ENCODE data around the gene SMYD1.

Gene SMYD1

GRCh38 chr2:88057437-88057844 lies 10.2 kb upstream of the SMYD1 start:
- DNase-seq: no peak

DNA sequence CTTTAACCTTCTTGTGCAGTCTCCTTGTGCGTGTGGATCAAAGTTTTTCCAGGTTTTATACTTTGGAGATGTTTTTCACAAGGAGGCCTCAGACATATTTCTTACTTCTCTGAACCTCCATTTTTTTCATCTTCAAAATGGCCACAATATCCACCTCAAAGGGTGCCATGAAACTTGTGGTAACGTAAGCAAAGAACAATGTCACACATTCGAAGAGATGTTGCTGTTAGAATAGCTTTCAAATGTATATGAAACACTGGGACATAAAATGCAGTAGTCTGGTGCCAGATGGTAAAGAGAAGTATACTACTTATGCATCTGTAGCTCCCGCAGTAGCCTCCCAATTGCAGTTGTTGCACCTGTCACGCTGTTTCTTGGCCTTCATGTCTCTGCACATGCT lies 9.4 kb upstream of the SMYD1 start:
- DNase-seq: no peak

GRCh38 chr2:88059979-88060906 lies 7.4 kb upstream of the SMYD1 start:
- DNase-seq: no peak

- no peak for DNase-seq
Observed at GRCh38 chr2:88060907-88061275, 6.7 kb upstream of the SMYD1 start.

DNA sequence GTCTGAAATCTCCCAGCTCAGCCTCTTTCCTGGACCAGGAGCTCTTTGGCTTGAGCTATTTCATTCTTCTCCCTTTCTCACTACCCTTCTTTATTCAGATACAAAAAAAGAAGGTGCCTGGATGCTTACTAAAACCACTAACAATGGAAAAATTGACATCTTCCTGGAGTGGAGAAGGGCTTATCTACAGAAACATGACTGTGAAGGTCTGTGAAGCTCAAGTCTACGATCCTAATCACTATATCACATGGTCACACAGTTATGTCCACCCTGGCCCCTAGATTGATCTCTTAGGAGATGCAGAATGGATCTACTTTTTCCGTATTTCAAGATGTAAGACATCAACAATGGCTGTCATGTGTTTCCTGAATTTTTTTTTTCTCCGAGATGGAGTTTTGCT lies 6.3 kb upstream of the SMYD1 start:
- DNase-seq: no peak

DNA sequence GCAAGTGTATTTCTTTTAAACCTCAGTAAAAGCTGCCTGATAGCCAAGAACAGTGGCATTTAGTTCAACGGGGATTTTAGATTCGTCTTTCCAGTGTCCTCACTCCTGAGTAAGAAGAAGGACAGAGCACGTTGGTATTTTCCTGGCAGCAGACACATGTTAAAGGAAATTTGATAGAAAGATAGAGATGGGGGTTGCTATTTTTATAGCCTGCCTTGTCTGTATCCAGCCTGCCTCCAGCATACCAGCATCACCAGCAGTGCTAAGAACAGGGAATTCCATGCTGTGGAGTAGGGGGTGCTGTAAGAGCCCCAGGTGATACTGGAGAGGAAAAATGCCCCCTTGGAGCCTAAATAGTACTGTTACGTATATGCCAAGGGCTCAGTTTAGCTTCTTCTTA lies 1.1 kb upstream of the SMYD1 start:
- DNase-seq: no peak

GRCh38 chr2:88067189-88067588 lies 436 bp upstream of the SMYD1 start:
- DNase-seq: no peak

DNA sequence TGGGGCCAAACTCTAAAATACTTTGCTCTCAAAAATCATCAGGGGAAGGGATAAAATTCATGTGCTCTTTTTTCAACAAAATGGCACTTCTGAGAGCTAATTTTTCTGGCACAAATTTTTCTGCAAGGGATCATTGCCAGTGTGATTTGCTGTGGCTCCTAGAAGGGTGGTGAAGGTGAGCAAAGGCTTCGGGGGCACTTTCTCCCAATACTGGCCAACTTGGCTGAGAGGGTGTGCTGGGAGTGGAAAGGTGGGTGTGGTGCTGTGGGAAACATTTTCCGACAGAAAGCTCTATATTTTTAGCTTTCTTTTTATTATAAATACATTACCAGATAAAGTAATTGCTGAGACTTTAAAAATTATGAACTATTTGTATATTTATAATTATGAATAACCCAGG lies 419 bp downstream of the SMYD1 start:
- DNase-seq: no peak

DNA sequence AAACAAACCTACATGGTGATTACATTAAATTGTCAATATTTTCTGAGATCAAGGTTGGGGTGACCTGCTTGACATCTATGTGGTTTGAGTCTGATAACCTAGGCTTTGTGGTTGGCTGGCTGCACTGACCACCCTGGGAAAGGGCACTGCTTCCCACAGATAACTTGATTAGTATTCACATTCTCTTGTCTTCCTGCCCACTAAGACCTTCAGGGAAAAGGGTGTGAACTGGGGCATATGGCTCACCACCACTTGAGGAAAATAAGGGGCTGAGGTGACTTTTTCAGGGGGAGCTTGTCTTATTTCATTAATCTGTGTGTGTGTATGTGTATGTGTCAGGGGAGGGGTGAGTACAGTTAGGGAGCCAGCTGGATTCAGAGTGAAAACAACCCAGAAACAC lies 1.5 kb downstream of the SMYD1 start:
- DNase-seq: no peak

DNA sequence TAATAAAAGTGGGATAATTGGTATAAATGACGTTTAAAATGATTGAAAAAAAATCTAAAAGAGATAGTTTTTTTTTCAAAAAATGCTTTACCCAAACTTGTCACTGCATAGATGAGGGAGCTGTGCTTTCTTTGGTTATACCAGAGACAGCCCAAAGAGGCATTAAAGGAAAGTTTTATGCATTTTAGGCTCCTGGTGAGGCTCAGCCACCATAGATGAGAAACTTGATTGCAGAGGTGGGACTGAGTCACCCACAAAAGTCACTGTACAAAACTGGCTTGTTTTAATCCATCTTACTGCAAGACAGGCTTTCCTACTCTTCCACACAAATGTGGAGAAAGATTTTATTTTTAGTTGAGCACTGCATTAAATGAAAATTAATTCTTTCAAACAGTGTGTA lies 2.4 kb downstream of the SMYD1 start:
- no peak for DNase-seq

GRCh38 chr2:88071365-88071764 lies 3.7 kb downstream of the SMYD1 start:
- no peak for DNase-seq

GRCh38 chr2:88074150-88074549 lies 6.5 kb downstream of the SMYD1 start:
- DNase-seq: no peak

DNA sequence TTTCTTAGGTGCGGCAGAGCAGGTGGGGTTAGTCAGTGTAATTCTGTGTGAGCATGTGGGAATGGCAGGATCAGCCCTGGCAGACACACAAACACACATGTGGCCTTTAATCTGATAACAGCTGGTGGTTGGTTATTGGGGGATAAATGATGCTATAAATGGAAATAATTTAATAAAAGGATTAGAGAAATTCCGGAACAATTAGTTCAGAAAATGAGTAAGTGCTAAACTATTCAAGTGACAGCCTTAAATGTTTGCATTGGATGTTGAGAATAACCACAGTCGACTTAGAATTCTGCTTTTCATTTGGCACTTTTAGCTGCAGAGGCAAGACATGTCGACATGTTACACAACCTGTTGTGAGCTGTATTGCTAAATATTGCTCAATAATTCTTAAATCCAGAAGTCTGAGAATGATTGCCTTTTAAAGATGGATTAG lies 7.2 kb downstream of the SMYD1 start:
- no peak for DNase-seq

- no peak for DNase-seq
Observed at GRCh38 chr2:88077080-88077479, 9.5 kb downstream of the SMYD1 start.

GRCh38 chr2:88078643-88079172 lies 11.1 kb downstream of the SMYD1 start:
- no peak for DNase-seq

DNA sequence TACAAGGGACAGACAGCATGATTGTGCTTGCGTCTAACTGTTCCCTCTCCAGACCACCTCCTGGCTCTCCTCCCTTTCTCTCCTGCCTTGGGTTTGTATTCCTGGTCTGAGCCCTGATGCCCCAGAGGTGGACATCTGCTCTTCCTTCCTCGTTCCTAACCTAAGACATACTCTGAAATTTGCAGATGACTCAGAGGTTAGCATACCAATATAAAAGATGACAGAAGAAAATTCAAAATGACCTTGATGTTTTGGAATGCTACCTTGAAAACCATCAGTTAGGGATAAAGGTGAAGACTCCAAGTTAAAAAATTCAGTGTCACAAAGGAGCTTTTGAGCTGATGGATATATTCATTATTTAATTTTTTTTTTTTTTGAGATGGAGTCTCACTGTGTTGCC lies 12.9 kb downstream of the SMYD1 start:
- DNase-seq: no peak

DNA sequence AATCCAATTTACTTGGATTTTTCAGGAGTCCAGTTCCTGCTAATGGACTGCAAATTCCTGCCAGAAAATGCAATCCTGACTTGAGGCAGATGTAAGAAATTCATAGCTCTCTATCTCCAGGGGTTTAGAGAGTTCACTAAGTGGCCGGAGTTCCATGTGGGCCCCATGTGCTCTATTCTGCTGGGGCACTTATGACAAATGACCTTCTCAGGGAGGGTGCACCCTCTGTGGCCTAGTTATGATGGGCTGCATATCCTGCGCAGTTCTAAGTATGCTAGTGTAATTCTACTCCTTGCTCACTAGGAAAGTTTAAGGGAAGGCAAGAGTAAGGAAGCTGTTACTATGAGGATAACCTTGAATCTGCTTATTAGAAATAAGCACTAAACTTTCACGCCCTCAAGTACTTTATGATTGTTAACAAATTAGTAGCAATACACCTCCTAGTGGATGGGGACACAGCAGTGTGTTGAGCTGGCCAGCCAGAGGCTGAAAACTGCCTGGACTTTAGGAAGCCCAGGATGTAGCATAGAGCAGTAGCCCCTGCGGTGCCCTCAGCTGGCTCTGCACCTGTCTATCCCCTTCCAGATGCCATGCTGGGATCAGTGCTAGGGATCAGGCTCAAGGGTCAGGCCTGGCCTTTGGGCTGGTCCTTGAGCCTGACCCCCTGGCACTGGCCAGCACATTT lies 14.4 kb downstream of the SMYD1 start:
- DNase-seq: no peak

DNA sequence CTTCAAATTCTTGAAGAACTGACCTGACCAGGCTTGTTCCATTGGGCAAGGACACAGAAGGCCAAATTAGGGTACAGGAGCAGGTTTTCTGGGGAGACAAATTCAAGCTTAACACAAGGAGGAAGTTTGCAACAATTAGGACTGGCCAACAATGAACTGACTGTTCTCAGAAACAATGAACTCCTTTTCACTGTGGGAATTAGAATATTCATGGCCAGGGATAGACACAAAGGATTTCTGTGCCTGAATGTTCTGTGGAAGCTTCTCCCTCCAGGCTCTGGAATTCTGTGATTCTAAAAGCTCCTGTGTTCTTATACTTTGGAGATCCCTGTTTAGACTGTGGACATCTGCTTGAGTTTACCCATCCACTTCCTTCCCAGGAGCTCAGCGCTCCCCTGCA lies 15.2 kb downstream of the SMYD1 start:
- DNase-seq: no peak

DNA sequence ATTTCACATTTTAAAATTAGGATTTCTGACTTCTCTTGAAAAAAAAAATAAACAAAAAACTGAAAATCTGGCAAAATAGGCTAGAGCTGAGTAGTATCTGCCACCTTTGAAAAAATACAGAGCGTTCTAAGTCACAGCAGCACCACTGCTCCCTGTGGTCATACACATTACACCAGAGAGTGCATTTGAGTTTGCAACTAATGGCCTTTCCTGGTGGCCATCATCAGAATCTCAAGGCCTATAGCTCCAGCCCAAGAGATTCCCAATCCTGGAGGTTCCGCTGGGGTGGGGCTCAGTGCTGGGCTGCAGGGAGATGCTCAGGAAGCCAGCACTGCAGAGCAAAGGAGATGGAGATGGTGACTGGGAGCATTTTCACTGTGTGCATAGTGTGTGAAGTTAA lies 17.5 kb downstream of the SMYD1 start:
- no peak for DNase-seq

DNA sequence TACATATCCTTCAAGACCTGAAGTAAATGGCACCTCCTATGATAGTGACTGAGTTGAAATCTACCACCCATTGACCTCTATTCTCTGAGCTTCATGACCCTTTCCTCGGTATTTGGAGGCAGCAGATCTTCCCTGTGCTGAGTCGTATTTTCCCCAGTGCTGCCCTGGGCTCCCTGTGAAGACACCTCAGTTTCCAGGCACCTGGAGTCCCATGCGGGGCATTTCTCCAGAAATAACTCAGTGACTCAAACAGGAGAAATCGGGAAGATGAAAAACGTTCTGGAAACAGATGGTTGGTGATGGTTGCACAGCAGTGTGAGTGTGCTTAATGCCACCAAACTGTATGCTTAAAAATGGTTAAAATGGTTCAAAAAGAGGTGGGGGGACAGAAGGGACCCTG lies 18.0 kb downstream of the SMYD1 start:
- DNase-seq: no peak

DNA sequence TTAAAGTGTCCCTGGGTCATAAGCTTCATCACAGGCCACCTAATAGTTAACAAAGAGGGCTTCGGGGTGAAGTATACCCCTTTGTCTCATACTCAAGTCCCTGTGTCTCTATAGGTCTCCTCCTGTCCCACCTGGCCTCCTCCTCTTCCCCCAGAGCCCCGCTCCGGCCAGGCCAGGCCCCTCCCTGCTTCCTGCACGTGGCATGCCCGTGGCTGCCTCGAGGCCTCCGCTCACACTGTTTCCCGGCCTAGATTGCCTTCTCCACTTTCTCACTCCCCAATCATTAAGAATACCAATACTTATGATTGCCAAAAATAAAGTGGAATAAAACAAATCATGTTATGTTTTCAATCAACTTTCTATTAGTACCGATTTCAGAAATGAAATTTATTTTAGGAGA lies 18.8 kb downstream of the SMYD1 start:
- no peak for DNase-seq

DNA sequence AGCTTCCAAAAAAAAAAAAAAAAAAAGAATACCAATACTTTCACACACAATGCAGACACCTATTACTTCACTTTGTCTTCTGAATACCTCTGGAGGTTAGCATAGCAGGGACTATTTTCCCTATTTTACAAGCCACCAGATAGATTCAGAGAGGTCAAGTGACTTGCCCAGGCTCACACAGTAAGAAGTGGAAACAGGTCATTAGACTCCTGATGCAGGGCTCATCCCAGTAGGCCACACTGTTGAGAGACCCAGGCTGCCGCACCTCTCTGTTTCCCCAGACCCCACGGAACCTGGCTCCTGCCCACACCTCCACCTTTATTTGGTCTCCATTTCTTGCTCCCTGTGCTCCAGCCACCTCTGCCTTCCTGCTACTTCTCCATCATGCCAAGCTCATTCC lies 19.4 kb downstream of the SMYD1 start:
- no peak for DNase-seq

- no peak for DNase-seq
Observed at GRCh38 chr2:88087763-88088162, 20.1 kb downstream of the SMYD1 start.

GRCh38 chr2:88088999-88089398 lies 21.4 kb downstream of the SMYD1 start:
- DNase-seq: no peak

Data from T-helper 9 cell (primary cell).